ENCODE data around the gene SLC19A1. TPM values are rescaled to one million over a fixed set of nuclear protein-coding genes. Genes with fewer than 3 reads are reported as not detected.
"Not testable (repeated sequence)": the region's sequence is repeated elsewhere in the genome, so short reads cannot be mapped to it uniquely, and the experiment has no call there.

Gene SLC19A1
- total RNA-seq, 1 donor = 7.4 TPM

- TF ChIP-seq, protein P1, sequence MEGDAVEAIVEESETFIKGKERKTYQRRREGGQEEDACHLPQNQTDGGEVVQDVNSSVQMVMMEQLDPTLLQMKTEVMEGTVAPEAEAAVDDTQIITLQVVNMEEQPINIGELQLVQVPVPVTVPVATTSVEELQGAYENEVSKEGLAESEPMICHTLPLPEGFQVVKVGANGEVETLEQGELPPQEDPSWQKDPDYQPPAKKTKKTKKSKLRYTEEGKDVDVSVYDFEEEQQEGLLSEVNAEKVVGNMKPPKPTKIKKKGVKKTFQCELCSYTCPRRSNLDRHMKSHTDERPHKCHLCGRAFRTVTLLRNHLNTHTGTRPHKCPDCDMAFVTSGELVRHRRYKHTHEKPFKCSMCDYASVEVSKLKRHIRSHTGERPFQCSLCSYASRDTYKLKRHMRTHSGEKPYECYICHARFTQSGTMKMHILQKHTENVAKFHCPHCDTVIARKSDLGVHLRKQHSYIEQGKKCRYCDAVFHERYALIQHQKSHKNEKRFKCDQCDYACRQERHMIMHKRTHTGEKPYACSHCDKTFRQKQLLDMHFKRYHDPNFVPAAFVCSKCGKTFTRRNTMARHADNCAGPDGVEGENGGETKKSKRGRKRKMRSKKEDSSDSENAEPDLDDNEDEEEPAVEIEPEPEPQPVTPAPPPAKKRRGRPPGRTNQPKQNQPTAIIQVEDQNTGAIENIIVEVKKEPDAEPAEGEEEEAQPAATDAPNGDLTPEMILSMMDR (IDR thresholded peaks at IDR 0.05; ENCODE audit: insufficient read depth, low read length) = no peak
- H3K4me3 ChIP-seq (ENCODE audit: low read depth, low read length) = no peak overlapping the region
- no peak for DNase-seq (ENCODE audit: low read depth)
Measured at GRCh38 chr21:45572783-45573451, 30.7 kb upstream of the SLC19A1 start.

DNA sequence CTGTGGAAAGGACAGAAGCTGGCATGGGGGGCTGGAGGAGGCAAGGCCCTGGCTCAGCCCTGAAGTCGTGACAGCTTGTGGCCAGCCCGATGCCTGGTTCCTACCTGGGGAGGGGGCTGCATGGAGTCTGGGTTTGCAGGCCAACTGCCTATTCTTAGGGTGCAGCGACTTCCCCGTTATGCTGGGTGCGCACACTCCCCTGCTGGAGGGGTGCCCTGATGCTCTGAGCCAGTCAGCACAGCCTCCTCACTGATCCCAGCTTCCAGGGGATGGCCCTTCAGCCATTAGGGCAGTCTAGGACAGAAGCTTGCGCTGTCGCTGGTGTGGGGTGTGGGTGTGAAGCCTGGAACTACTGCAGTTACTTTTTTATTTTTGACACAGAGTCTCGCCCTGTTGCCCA lies 30.0 kb upstream of the SLC19A1 start:
- TF ChIP-seq, protein P1 (IDR thresholded peaks at IDR 0.05; ENCODE audit: insufficient read depth, low read length) = no peak
- no peak overlapping the region for H3K4me3 ChIP-seq (ENCODE audit: low read depth, low read length)
- no peak for DNase-seq (ENCODE audit: low read depth)

GRCh38 chr21:45571641-45572040 lies 29.4 kb upstream of the SLC19A1 start:
- H3K4me3 ChIP-seq (ENCODE audit: low read depth, low read length) = no peak overlapping the region
- TF ChIP-seq, protein P1 (IDR thresholded peaks at IDR 0.05; ENCODE audit: insufficient read depth, low read length) = no peak
- DNase-seq (ENCODE audit: low read depth) = no peak

GRCh38 chr21:45570826-45571601 lies 28.8 kb upstream of the SLC19A1 start:
- H3K4me3 ChIP-seq (ENCODE audit: low read depth, low read length) = no peak overlapping the region
- TF ChIP-seq, protein P1 (IDR thresholded peaks at IDR 0.05; ENCODE audit: insufficient read depth, low read length) = no peak
- DNase-seq (ENCODE audit: low read depth) = no peak

DNA sequence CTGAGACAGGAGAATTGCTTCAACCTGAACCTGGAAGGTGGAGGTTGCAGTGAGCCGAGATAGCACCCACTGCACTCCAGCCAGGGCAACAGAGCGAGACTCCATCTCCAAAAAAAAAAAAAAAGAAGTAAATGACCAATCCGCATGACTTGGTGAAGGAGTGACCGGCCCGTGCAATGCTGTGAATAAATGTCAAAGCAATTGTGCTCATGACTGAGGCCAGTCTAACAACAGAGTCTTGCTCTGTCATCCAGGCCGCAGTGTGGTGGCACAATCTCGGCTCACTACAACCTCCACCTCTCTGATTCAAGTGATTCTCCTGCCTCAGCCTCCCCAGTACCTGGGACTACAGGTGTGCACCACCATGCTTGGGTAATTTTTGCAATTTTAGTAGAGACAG lies 27.8 kb upstream of the SLC19A1 start:
- TF ChIP-seq, protein P1 (IDR thresholded peaks at IDR 0.05; ENCODE audit: insufficient read depth, low read length) = no peak
- no peak overlapping the region for H3K4me3 ChIP-seq (ENCODE audit: low read depth, low read length)

DNA sequence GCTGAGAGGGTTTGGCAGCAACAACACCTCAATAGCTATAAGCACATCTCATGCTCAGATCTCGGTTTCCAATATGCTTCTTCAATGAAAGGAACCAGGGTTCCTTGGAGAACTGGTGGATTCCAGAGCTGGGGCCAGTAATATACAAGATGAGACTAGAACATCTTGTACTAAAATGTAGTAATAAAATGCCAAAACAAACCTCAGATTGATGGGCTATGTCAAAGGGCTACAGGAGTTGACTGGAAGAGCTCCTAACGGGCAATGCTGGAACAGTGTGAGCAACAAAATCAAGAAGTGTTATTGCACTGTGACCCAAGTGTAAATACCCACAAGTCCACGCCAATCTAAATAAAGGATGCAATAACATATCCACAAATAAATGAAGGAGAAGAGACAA lies 26.1 kb upstream of the SLC19A1 start:
- DNase-seq (ENCODE audit: low read depth) = no peak
- no peak overlapping the region for H3K4me3 ChIP-seq (ENCODE audit: low read depth, low read length)
- TF ChIP-seq, protein P1 (IDR thresholded peaks at IDR 0.05; ENCODE audit: insufficient read depth, low read length) = no peak

More for the DNA sequence above, 27.8 kb upstream of the SLC19A1 start:
- DNase-seq (ENCODE audit: low read depth) = no peak

- not testable (repeated sequence) for H3K4me3 ChIP-seq (ENCODE audit: low read depth, low read length); DNase-seq (ENCODE audit: low read depth)
Measured at GRCh38 chr21:45564137-45564536, 21.9 kb upstream of the SLC19A1 start.
